AG04449 (cell line): ENCODE measurements around the gene DPM3.
"Not testable (repeated sequence)": the region's sequence is repeated elsewhere in the genome, so short reads cannot be mapped to it uniquely, and the experiment has no call there.

Experiments
- CTCF ChIA-PET: fragments of 350-600 bp; formaldehyde crosslinking; extraction: SDS; loops from one replicate; lab custom pipeline; 2021; ENCODE audit warnings: antibody characterized with exemption; lab: Yijun Ruan, JAX
- POLR2A ChIA-PET: fragments of 400-600, 350-600 bp; formaldehyde crosslinking; extraction: SDS; loops from one replicate; lab custom pipeline; 2020; ENCODE audit warnings: antibody characterized with exemption, inconsistent platforms; lab: Yijun Ruan, JAX
- DNase-seq: peaks from one replicate; pipeline ENCODE4 v3.0.0-alpha.2; 2010; ENCODE audit warnings: low read depth, low spot score
- H3K4me3 ChIP-seq: 2 replicates; pipeline ENCODE4 v1.5.1; 2011; ENCODE audit warnings: low read depth, mild to moderate bottlenecking, control low read depth, low read length
- CTCF ChIP-seq: IDR thresholded peaks from one replicate; pipeline ENCODE4 v1.5.1; 2011; ENCODE audit warnings: mild to moderate bottlenecking, moderate library complexity, low read length, control low read depth, inconsistent platforms; ENCODE audit not compliant: insufficient read depth; ENCODE audit errors: missing control alignments

DPM3 gene

GRCh38 chr1:155168456-155169210 is 28.3 kb upstream of the DPM3 start:
- ChIA-PET CTCF (interaction anchor here (0.6 to 14.6 kb wide), 25 partner anchors 9 to 523 kb away, joined by 3 to 457 read pairs (median 6); partner anchors contain the start of gene DPM3), POLR2A (interaction anchor here (1.0 to 1.6 kb wide), 2 partner anchors 71 to 77 kb away, joined by 4 to 6 read pairs; no protein-coding TSS in a partner anchor)

GRCh38 chr1:155168105-155168445 is 27.7 kb upstream of the DPM3 start:
- CTCF ChIA-PET = interaction anchor here (0.7 to 14.6 kb wide), 24 partner anchors 9 to 523 kb away, joined by 3 to 457 read pairs (median 6); partner anchors contain the start of gene DPM3
- not testable (repeated sequence) for H3K4me3 ChIP-seq, DNase-seq
- POLR2A ChIA-PET = interaction anchor here (1.0 to 1.6 kb wide), 2 partner anchors 70 to 76 kb away, joined by 4 to 6 read pairs; no protein-coding TSS in a partner anchor

More at GRCh38 chr1:155168456-155169210, 28.3 kb upstream of the DPM3 start:
- H3K4me3 ChIP-seq = no peak overlapping the region
- no peak for DNase-seq
- no peak for TF ChIP-seq CTCF

- no peak for DNase-seq
- H3K4me3 ChIP-seq = no peak overlapping the region
- ChIA-PET POLR2A (interaction anchor here (0.5 to 1.6 kb wide), 3 partner anchors 70 to 139 kb away, joined by 4 to 6 read pairs (median 4); no protein-coding TSS in a partner anchor), CTCF (interaction anchor here (0.6 to 14.6 kb wide), 27 partner anchors 7 to 1332 kb away, joined by 3 to 457 read pairs (median 6); partner anchors contain the start of gene DPM3)
- TF ChIP-seq CTCF = peak; percentile 87
Measured at GRCh38 chr1:155167166-155168104, 27.1 kb upstream of the DPM3 start.

- CTCF ChIA-PET = interaction anchor here (0.6 to 14.6 kb wide), 26 partner anchors 8 to 1333 kb away, joined by 3 to 457 read pairs (median 4); partner anchors contain the start of gene DPM3
- H3K4me3 ChIP-seq = no peak overlapping the region
- POLR2A ChIA-PET = no interaction called here
- TF ChIP-seq CTCF = no peak
- no peak for DNase-seq
Measured at GRCh38 chr1:155166471-155167165, 26.3 kb upstream of the DPM3 start.

GRCh38 chr1:155166051-155166470 is 25.7 kb upstream of the DPM3 start:
- POLR2A ChIA-PET = no interaction called here
- no peak for TF ChIP-seq CTCF
- CTCF ChIA-PET = interaction anchor here (0.8 to 14.6 kb wide), 16 partner anchors 9 to 124 kb away, joined by 3 to 457 read pairs (median 6); no protein-coding TSS in a partner anchor
- no peak for DNase-seq
- H3K4me3 ChIP-seq = no peak overlapping the region

GRCh38 chr1:155164625-155165024 is 24.3 kb upstream of the DPM3 start:
- CTCF ChIA-PET = interaction anchor here (10.4 to 14.6 kb wide), 2 partner anchors 67 to 74 kb away, joined by 168 to 457 read pairs; no protein-coding TSS in a partner anchor

GRCh38 chr1:155163785-155164184 is 23.5 kb upstream of the DPM3 start:
- POLR2A ChIA-PET, H3K4me3 ChIP-seq, DNase-seq: not testable (repeated sequence)
- CTCF ChIA-PET = interaction anchor here (0.8 to 14.6 kb wide), 5 partner anchors 9 to 77 kb away, joined by 3 to 457 read pairs (median 5); partner anchors contain the start of gene KRTCAP2

More at GRCh38 chr1:155164625-155165024, 24.3 kb upstream of the DPM3 start:
- H3K4me3 ChIP-seq, POLR2A ChIA-PET, DNase-seq: not testable (repeated sequence)

- CTCF ChIA-PET = interaction anchor here (1.0 to 14.6 kb wide), 5 partner anchors 10 to 72 kb away, joined by 4 to 457 read pairs (median 5); partner anchors contain the start of gene KRTCAP2
- POLR2A ChIA-PET, DNase-seq, H3K4me3 ChIP-seq: not testable (repeated sequence)
Measured at GRCh38 chr1:155162631-155163030, 22.3 kb upstream of the DPM3 start.
